Right lung (tissue), 5 donors: ENCODE data around the gene VPS13C. TPM values are rescaled to one million over a fixed set of nuclear protein-coding genes. Genes with fewer than 3 reads are reported as not detected.

Experiments
- DNase-seq, 2 donors: peaks; one replicate each; pipeline ENCODE4 v3.0.0-alpha.2; 2013
- polyA plus RNA-seq, 5 donors: library from polyadenylated mRNA; unstranded; fragments of 120-200 nt; gene quantifications; one replicate each; pipeline versions ENCODE4 v1.2.1 to v1.2.3, GENCODE V29; 2013; ENCODE audit warnings: inconsistent platforms in 1 of 5, low replicate concordance in 1 of 5; ENCODE audit not compliant: insufficient read length in 5 of 5, insufficient read depth in 1 of 5

Gene VPS13C
- polyA plus RNA-seq, 5 donors = 38.1 to 77.5 (median 61.1) TPM

DNA sequence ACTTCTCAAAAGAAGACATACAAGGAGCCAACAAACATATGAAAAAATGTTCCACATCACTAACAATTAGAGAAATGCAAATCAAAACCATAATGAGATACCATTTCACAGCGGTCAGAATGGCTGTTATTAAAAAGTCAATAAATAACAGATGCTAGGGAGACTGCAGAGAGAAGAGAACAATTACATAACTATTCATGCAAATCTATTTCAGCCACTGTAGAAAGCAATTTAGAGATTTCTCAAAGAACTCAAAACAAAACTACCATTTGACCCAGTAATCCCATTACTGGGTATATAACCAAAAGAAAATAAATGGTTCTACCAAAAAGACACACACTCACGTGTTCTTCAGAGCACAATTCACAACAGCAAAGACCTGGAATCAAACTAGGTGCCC, 116.3 kb downstream of the VPS13C start:
- DNase-seq = no peak

DNA sequence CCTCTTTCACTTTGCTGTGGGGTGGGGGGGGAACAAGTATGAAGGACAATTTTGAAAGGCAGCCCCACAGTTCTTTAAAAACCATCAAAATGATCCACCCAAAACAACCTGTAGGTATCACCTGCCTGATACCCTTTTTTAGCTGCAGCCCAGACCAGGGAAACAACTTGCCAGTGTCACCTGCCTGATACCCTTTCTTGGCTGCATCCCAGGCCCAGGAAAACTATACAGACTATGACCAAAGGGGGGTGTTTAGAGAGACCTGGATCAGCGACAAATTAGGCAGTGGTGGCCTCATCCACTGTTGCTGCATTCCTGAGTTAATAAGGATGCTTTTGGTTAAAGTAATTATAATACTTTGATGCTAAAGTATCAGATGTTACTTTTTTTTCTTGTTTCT, 122.0 kb downstream of the VPS13C start:
- no peak for DNase-seq

DNA sequence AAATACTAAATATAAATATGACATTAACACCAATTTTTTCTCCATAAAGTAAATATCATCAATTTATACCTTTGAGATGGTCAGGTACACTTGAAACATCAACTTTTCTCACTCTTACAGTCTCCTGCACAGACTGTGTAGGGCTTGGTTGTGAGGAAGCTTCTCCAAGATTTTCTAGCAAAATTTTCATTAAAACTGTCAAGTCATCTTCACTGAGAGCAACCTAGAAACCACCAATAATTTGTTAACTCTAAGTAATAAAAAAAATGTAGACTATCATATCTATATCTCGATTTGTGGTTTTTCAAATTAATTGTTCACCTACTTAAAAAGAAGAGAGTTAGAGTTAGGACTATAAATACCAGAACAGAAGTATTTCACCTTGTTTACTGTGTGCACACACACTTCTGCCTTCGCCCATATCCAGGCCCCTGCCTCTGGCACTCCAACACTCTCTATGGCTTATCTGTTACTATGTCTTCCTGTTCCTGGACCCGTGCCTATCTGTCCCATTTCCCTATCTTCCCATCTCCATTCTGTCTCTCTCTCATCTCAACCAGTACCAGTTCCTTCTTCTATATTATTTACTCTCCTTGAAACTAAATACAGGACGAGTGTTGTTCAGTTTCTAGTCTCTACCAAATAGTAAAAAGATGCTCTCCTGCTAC, 123.6 kb downstream of the VPS13C start:
- DNase-seq = no peak

DNA sequence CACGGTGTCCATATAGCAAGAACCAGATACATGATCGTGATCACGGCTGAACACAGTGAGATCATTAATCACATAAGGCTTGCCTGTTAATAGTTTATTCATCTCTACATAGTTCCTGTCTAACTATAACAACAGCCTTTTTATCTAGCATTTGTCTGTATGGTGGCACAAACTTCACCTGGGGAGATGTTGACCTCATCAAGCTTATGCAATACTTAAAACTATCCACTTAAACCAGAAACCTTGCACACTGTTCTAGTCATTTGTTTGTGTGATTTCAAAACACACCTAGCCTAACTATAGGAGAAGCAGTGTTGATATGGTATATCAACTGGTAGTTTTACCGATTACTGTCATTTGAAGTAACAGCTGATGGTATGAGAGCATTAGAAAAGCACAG, 124.8 kb downstream of the VPS13C start:
- no peak for DNase-seq

DNA sequence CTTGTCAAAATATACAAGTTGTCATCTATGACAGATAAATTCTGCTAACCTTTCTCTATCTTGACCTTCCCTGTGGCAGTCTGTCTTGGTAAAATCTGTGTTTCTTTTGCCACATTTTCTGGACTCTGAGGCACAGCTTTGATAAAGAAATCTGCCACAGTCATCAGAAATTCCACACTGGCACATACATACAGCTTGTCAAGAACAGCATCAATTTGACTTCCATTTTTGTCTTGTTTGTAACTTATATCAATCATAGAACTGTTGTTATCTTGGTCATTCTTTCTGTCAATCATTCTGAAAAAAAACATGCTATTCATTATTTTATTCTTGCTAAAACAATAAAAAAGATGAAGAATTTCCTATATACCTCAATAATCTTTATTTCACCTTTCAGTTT, 130.8 kb downstream of the VPS13C start:
- DNase-seq = no peak

DNA sequence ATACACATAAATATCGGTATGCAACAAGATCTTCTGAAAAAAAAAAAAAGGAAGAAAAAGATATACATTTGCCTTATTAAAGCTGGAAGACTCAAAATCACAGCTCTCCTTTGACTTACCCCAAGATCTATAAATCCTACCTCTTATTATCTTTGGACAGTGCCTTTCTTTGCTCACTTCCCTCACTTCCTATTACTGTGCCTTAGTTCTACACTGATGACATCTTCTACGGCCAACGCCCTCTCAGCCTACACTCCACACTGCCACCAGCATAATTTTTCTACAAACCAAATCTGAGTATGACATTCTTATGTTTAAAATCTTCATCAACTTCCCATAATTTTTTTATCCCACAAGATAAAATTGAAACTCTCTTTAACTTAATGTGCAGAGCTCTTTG, 137.1 kb downstream of the VPS13C start:
- DNase-seq = no peak

DNA sequence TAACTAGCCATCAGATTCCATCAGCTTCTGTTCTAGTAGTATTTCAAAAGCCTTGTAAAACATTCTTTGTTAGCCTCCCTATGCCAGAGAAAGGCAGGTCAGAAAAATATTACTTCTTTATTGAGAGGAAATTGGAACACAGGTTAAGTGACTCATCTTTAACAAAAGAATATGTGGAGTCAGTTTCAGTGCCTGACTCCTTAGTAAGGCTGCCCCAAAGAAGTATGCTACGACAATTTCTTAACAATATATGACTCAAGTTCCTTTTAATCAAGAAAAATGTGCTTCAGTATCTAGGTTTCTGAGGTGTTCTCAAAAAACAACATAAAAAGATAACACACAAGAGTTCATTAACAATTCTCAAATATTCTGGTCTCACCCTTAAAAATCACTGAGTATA, 139.2 kb downstream of the VPS13C start:
- DNase-seq = no peak

DNA sequence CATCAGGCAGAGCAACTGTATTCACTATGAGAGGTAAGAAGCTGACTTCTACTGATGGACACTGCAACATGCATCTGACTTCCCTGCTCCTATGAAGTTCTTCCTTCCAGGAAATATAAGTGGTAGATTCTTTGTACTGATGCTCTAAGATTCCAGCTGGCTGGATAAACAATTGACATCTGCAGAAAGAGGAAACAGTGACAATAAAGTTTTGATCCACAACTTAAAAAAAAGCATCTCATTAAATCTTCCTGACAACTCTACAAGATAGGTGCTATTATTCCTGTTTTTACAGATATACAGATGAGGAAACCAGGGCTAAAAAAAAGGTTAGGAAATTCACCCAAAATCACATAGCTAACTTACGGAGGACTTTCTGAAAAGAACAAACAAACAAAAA, 142.8 kb downstream of the VPS13C start:
- DNase-seq = no peak

DNA sequence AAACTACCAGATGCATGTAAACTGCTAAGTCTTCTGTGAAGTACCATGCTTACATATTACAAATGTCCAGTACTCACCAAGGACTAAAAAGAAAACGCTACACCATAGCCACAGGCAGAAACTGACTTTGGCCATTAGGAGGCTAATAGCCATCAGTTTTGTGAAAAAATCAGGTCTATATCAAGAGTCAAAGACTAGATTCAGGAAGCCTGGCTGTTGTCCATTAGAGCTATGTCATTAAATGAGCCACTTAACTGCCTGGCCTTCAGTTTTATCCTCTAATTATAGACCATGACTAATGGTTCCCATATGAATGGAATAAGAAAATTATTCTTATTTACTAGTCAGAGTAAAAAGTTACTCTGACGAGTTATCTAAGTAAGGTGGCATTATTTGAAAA, 144.1 kb downstream of the VPS13C start:
- DNase-seq = no peak

DNA sequence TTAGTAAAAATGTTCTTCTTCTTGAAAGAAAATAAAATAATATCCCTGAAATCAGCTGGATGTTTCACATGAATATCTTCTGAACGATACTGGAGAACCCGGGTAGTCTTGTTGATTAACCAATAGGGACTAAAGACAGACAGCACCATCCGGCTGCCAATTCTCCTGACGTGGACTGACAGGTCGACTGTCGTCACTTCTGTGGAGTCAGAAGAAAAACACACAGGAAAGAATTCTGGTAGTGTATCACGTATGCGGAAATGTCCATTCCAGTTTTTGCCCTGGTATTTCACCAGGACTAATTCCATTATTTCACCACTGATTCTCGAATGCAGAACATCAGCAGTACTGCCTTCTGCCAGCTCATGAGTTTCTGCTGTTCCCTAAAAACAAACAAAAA, 144.6 kb downstream of the VPS13C start:
- no peak for DNase-seq

DNA sequence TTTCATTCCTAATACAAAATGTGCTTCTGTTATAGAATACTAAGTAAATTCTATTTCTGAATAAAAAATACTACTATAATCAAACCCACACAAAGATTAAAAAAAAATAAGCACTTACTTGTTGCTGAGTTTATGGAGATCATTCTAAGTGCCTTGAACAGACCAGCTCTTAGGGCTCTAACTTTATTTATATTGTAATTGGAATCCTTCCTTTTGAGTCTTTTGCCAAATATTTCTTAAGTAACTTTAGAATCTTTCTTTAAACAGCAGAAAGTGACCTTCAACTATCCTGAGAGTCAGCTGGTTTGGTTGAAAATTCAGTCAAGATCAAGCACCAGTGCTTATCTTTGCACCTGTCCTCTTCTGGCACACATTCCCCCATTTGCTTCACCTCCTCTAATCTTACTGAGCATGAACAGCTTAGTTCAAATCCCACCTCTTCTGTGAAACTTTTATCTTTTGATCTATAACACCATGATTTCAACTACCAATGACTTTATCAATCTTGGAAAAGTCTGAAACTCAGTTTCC, 149.3 kb downstream of the VPS13C start:
- no peak for DNase-seq

DNA sequence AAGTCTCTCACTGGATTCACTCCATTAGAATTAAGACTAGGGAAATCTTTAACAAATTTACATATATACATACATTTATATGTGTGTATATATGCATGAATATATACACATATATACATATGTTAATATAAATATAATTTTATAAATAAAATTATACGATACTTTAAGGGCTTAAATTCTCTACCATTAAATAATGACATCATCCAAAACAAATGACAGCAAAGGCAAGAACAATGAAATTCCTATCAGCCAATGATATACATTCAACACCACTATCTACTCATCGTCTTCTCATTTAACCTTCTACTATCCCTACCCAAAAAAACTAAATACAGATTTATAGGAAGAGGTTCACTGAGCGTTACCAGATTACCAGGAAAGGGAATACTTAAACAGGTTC, 152.0 kb downstream of the VPS13C start:
- DNase-seq = no peak

DNA sequence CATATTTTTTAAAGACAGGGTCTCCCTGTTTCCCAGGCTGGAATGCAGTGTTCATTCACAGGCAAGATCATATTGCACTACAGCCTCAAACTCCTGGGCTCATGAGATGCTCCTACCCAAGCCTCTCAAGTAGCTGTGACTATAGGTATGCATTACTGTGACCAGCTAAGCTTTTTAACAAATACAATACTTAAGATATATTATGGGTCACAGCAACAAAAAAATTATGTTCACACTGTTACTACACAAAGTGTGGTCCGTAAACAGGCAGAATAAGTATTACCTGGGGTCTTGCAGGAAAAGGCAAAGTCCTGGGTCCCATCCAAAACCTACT, 152.5 kb downstream of the VPS13C start:
- DNase-seq = no peak

DNA sequence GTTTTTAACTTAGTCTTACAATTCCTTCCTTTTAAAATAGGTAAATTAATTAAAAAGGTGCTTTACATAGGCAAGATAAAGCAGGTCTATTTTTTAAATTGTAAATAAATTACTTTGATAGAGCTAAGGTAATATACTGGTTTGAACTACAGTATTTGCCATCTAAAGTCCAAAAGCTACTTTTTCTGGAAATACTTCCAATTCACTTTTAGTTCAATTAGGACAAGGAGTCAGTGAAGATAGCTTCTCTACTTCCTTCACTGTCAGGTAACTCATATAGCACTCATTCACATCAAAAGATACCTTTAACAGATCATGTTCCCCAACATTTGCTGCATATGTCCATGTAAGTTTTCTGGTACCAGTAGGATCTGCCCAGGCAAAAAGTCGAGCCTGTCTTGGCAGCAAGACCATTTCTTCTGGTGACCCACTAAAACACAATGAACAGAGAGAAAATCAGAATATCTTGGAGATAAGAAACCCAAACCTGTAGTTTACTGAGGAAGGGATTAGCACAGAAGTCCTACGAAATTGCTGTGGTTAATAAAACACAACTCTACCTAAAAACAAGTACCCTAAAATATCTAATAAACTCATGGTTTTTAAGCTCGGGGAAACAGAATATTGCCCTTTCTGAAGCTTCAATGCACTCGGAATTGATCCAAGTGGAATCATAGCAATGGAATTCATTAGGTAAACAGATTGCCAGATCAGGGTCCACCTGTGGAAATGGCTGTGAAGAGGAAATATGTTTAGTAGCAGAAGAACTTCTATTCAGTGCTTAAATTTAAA, 153.1 kb downstream of the VPS13C start:
- no peak for DNase-seq

DNA sequence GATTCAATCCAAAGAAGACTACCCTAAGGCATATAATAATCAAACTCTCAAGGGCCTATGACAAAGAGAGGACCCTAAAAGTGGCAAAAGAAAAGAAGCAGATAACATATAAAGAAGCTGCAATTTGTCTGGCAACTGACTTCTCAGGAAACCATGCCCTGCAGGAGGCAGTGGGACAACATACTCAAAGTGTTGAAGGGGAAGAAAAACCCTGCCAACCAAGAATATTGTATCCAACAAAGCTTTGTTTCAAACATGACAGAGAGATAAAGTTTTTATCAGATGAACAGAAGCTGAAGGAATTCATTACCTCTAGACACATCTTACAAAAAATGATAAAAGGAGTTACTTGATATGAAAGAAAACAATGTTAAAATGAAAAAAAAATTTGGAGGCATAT, 167.1 kb downstream of the VPS13C start:
- DNase-seq = no peak

DNA sequence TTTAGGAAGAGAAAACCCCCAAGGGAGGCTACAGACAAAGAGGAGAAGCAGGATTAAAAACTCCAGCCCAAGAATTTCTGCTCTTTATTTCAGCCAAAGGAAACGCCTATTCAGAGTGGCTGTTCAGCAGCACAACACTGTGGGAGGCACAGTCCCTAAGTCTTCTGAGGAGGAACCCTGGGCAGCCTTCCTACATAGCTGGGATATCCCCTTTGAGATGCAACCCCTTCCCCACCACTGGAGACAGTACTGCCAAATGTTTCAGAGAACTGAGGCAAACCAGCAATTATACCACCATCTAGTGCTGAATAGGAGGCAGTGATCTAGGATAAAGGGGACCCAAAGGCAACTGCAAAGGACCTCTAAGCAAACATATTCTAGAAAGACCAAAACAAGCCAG, 168.1 kb downstream of the VPS13C start:
- no peak for DNase-seq

DNA sequence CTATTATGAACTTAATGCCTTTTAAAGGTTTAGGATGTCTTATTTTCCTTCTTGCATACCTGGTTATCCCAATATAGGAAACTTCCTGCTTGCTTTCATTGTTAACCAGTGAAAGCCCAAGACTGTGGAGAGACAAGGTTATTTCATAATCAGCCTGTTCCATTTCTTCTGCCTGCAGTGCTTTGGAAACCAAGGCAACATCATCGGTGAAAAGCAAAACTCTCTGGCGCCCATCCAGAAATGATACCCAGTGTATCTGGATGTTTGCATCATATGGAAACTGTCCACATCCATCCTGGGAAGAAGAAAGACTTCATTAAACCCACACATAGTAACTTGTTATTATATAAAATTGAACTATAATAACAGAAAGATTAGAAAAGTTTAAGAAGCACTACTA, 170.1 kb downstream of the VPS13C start:
- no peak for DNase-seq

DNA sequence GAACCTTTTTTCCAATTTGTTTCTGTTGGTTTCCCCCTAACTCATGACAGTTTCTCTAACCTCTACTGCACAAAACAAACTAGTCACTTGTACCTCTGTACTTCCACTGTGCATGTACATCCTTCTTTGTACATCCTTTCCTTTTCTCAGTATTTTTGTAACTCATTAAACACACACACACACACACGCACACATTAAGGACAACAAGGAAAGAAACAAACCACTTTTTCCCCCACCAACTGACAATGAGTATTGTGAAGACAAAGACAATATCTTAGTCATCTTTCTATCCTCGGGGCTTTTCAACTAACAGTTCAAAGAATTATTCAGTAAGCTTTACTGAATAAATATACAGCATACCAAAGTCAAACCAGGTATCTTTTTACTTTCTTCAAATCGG, 170.5 kb downstream of the VPS13C start:
- DNase-seq = no peak

DNA sequence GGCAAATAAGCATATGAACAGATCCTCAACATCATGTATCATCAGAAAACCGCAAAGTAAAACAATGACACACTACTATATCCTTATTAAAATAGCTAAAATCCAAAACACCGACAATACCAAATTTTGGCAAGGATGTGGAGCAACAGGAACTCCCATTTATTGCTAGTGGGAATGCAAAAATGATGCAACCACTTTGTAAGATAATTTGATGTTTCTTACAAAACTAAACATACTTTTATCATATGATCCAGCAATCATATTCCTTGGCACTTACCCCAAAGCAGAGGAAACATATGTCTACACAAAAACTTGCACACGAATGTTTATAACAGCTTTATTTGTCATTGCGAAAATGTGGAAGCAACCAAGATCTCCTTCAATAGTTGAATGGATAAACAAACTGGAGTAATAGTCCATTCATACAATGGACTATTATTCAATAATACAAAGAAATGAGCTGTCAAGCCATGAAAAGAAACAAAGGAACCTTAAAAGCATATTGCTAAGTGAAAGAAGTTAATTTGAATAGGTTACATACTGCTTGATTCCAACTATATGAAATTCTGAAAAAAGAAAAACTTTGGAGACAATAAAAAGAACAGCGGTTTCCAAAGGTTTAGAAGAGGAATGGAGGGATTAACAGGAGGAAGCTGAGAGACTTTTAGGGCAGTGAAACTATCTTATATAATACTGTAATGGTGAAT, 172.0 kb downstream of the VPS13C start:
- DNase-seq = no peak

DNA sequence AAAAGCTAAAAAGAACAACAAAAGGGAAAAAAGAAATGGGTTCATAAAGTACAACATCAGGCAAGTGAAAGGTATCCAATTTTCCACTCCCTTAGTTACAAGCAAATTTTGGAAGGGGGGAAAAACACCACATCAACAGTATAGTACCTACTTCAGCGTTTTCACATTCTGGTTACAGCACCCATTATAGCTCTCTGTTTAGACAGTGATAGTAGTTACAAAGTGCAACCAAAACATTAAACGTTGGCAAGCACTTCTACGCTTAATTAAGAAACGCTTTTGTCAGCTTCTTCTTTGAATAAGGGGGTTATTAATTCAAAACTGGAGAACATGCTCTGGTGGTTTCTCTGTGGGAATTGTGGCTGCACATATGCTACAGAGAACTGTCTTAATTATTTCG, 180.2 kb downstream of the VPS13C start:
- no peak for DNase-seq

DNA sequence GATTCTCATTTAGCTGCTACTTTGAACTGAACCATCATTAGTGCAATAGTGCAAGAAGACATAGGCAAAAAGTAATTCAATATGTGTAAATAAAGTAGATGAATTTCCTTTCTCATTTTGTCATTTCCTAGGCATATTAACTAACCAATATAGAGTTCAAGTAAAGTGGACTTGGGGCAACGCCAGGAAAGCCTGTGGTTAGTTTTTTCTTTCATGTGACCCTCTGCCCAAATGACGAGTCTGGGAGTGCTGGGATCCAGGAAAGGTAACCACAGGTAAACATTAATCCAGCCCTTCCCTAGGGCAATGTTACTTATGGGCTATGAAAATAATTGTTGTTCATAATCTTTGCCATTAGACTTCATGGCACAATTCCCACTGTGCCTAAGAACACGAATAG, 181.0 kb downstream of the VPS13C start:
- DNase-seq = no peak

DNA sequence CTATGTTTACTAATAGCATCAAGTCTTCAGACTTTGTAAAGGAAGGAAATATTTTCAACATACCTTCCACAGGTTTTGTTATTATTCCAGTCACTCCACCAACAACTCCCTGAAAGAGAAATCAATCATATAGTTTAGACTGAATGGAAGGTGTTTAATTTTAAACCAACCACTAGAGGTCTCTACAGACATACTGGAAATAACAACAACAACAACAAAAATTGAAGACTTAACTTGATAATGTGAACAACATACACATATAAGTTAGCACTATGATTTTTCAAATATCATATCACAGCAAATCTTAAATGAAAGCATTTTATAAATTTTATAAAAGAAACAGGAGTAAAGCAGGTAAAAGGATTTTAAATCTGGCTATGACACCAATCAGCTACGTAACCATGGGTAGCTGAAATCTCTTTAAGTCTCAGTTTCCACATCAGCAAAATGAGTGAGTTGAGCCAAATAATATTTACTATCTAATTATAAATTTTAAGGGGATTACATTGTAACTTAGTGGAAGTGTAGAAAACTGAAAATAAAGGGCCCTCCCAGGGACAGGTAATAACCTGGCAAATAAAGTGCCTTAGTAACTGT, 188.2 kb downstream of the VPS13C start:
- no peak for DNase-seq

DNA sequence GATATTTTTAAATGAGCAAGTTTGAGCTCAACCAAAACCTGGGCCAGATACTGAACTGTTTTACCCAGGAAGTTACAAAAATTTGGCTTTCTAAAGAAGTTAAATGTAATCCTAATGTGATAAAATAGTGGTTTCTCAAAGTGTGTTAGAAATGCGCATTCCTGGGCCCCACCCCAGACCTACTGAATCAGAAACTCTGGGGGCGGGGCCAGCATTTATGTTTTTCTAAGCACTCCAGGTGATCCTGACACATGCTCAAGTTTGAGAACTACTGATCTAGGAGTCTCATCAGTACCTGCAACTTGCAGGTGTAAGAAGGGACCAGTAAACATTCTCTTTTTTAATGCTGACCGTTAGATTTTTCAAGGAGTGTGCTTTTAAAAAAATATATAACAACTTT, 190.6 kb downstream of the VPS13C start:
- DNase-seq = no peak
